DMS153 treated with DMSO at 0.1 percent for 48 hours (cell line): Measurements from ENCODE around the gene DIRAS2.

ENCODE experiments used
- DNase-seq: peaks from one replicate; lab custom pipeline; 2025; ENCODE audit not compliant: unreplicated experiment; lab: John Stamatoyannopoulos, UW

The DIRAS2 gene

GRCh38 chr9:90613502-90613901 is 29.1 kb downstream of the DIRAS2 start:
- DNase-seq: no peak

DNA sequence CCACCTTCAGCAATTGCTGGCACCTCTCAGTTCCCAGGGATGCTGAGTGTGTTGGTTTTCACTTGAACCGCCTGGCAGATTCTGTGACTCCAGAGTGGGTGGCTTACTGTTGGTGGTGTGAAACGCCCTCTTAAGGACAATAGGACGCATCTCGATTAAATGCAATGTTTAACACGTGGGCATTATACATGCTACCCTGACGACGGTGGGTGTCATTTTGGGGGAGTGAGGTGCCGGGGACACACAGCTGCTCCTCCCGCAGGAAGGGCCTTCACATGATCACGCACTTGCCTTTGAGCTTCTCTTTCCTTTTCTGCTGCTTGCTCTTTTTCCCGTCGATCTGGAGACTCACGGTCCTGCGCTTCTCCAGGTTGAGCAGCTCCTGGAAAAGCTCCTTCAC is 29.7 kb downstream of the DIRAS2 start:
- no peak for DNase-seq

DNA sequence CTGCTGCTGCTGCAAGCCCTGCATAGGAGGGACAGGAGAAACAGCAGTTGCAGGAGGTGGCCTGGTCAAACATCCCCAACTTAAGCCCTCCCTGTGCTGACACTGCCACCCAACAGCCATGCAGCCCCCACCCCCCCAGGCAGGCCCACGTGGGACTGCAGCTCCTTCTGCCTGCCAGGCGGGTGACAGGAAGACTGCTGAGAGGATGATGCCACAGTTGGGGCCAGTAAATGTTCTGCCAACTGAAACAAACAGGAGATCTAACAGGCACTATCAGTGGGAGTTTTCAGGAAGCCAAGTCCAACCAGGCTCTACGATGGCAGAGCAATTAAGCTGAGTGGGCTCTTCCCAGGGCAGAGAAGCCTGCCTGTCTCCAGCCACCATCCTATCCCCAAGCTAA is 31.1 kb downstream of the DIRAS2 start:
- DNase-seq: no peak

DNA sequence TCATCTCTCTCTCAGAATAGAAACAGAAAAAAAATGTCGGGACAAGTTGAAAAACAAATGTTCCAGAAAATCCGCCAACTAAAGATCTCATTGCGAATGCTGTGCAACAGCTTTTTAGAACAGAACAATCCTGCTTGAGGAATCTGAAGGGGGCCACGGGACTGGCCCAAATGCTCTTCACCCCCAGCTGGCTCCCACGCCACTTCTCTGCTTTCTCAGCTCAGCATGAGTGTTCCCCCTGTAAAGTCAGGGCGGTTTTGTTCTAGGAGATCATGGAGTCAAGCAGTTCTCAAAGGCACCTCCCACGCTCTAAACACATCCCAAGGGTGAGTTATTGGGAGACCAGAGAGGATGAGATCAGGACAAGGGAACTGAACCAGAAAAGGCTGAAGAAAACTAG is 31.5 kb downstream of the DIRAS2 start:
- DNase-seq: no peak

DNA sequence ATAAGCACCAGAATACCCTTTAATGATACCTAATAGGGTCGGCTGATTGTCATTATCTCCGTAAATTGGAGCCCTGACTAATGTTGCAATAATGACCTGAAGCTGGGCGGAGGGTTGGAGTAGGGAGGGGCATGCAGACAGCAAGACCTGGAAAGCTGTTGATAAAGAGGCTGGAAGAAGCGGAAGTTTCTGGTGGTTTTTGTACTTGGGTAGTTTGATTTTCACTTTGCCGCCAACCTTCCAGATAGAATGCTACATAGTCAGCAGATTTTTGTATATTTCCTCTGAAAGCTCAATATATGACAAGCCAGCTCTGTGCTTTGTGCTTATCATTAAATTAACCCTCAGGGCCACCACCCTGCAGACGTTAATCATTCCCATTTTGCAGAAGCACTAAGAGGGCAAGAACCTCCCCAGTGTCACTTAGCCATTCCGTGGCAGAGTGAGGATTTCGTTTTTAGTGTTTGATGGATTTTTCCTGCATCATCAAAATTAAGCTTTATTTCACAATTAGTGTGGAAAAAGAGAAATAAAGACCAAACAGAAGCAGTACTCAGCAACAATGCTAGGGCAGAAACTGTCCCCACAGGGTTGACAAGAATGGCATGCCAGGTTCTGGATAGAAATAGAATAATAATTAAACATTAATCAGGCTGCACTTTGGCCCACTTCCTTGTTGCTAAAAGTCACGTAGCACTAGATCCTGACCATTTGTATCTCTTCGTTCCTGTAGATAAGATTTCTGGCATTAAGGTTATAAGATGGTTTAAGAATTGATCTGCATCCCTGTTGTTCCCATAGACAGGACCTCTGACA is 34.7 kb downstream of the DIRAS2 start:
- DNase-seq: no peak

GRCh38 chr9:90600029-90600428 is 42.6 kb downstream of the DIRAS2 start:
- no peak for DNase-seq

DNA sequence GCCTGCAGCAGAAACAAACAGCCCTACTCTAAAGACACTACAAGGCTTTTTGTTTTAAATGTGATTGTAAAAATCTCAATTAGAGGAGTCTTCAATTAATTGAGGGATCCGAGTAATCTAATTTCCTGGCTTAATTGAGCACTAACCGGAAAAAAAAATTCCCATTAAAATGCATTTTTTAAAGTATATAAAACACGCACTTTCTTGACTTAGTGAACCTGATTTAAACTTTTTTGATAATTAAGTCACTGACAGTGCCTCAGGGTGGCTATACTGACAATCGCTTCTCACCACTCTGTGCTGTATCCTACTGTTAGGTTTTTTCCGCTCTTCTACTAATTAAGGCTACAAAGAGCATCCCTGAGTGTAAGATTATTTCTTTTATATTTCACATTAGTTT is 44.4 kb downstream of the DIRAS2 start:
- DNase-seq: no peak

GRCh38 chr9:90593646-90594045 is 49.0 kb downstream of the DIRAS2 start:
- DNase-seq: no peak

DNA sequence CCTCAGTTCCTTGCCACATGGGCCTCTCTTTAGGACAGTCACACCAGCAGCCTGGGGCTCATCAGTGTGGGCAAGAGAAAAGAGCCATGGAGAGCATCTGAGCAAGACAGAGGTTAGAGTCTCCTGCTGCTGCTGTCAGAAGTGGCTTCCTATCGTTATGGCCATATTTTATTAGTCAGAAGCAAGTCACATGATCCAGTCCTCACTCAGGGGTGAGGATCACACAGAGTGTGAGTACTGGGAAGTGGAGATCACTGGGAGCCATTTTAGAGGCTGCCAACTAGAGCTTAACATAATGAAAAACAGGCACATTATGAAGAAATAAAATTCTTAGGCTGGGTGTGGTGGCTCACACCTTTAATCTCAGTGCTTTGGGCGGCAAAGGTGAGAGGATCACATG is 62.0 kb downstream of the DIRAS2 start:
- DNase-seq: no peak

- no peak for DNase-seq
Measured at GRCh38 chr9:90579181-90579580, 63.4 kb downstream of the DIRAS2 start.

DNA sequence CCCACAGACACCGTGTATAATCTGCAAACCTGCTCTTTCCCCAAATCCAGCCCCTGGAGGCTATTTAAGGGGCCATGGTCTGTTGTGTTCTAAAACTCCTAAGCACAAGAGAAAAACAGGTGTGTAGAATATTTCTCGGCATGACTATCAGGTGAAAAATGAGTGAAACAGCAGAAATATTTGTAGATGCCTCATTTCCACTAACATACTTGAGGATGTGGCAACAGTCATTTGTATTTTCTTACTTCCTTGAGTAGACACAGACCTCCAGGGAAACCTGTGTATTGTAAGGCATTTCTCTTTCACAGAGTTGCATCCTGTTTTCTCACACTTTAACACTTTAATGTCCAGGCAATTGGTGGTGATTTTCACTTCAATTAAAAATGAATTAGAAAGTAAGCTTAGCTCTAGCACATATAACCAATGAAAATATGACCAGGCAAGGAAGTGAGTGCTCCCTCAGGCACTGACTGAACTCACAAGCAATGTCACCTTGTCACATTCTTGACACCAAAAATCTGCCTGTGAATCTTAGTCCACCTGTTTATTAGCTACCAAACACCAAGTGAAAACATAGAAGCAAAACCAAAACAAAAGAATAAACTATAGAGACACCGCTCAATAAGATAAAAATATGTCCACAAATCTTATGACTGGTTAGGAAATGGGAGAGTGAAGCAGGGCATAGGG is 64.4 kb downstream of the DIRAS2 start:
- no peak for DNase-seq

DNA sequence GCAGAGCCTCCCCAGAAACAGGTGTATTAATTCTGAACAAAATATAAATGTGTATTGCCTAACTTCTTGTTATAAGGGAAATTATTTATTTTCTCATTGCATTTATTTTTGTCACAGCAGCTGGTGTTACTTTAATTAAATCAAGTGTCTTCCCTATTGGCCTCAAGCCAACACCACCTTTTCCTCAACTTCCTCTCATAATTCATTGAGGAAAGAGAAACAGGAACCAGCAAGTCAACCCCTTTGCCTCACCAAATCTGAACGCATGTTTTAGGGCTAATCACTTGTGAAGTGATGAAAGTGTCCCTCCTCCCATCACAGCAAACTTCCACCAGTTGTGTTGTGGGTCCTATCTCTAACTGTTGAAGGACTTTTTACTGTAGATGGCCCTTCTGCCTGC is 73.1 kb downstream of the DIRAS2 start:
- peak; percentile 40 for DNase-seq

- DNase-seq: peak; percentile 87
Measured at GRCh38 chr9:90568667-90569066, 74.0 kb downstream of the DIRAS2 start.

DNA sequence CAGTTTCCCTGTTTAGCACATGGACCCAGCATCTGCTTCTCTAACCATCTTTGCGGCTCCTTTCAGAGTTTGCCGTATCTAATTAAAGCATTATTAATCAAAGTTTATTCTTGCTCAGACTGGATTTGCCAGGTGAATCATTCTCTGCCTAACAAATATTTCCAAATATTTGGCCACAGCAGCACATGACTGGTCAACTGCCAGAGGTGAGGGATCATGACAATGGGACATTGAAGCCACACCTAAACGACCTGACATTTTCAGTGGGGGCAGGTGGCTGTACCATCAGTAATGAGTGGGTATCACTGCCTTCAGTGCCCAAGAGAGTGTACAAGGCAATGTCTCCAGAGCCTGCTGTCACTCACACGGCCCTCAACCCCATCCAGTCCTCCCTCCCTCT is 80.4 kb downstream of the DIRAS2 start:
- no peak for DNase-seq
